BJ (cell line): ENCODE results near the gene TOX3. TPM values are rescaled to one million over a fixed set of nuclear protein-coding genes. Genes with fewer than 3 reads are reported as not detected.

Experiments
- CTCF ChIA-PET: fragments of 350-600 bp; formaldehyde crosslinking; extraction: SDS; loops from one replicate; lab custom pipeline; 2021; ENCODE audit warnings: antibody characterized with exemption, inconsistent platforms; lab: Yijun Ruan, JAX
- POLR2A ChIA-PET: fragments of 300-600 bp; sonication (Branson Sonifier 250); formaldehyde crosslinking; extraction: SDS; loops from one replicate; lab custom pipeline; 2021; ENCODE audit warnings: antibody characterized with exemption; lab: Charles Lee
- DNase-seq: peaks from one replicate; pipeline ENCODE4 v3.0.0-alpha.2; 2011; ENCODE audit warnings: low read depth
- H3K27me3 ChIP-seq: 2 replicates; pipeline ENCODE4 v1.6.0; 2011; ENCODE audit warnings: low read length; ENCODE audit not compliant: control insufficient read depth, insufficient read depth
- H3K36me3 ChIP-seq: 2 replicates; pipeline ENCODE4 v1.5.1; 2011; ENCODE audit warnings: low read length; ENCODE audit not compliant: control insufficient read depth, insufficient read depth
- H3K4me3 ChIP-seq: 2 replicates; pipeline ENCODE4 v1.5.1; 2011; ENCODE audit warnings: low read depth, mild to moderate bottlenecking, control low read depth, low read length
- CTCF ChIP-seq: IDR thresholded peaks from 2 replicates; pipeline ENCODE4 v1.5.1; 2011; ENCODE audit warnings: low read depth, mild to moderate bottlenecking, control low read depth, inconsistent platforms, low read length, moderate library complexity; ENCODE audit not compliant: insufficient read depth
- polyA plus RNA-seq: library from polyadenylated mRNA; depleted of rRNA; stranded (reverse); fragments of >200 nt; gene quantifications from 2 replicates; pipeline ENCODE4 v1.2.3, GENCODE V29; 2011

The TOX3 gene
- polyA plus RNA-seq, 1 experiment, result not detected

GRCh38 chr16:52466994-52467393 is 79.9 kb downstream of the TOX3 start:
- Histone ChIP-seq H3K27me3 (no peaks in the 10 kb centered on the region), H3K4me3 (no peak overlapping the region), H3K36me3 (no peaks in the 10 kb centered on the region)
- ChIA-PET POLR2A (no interaction called here), CTCF (no interaction called here)
- TF ChIP-seq CTCF, result no peak
- DNase-seq, result no peak

- ChIA-PET POLR2A (no interaction called here), CTCF (no interaction called here)
- DNase-seq, result no peak
- TF ChIP-seq CTCF, result no peak
- Histone ChIP-seq H3K4me3 (no peak overlapping the region), H3K36me3 (no peaks in the 10 kb centered on the region), H3K27me3 (no peaks in the 10 kb centered on the region)
Observed at GRCh38 chr16:52465711-52466267, 81.2 kb downstream of the TOX3 start.

GRCh38 chr16:52463904-52464303 is 83.0 kb downstream of the TOX3 start:
- no peak for TF ChIP-seq CTCF
- no peak for DNase-seq
- Histone ChIP-seq H3K27me3 (no peaks in the 10 kb centered on the region), H3K36me3 (no peaks in the 10 kb centered on the region), H3K4me3 (no peak overlapping the region)
- CTCF ChIA-PET, result no interaction called here
- POLR2A ChIA-PET, result no interaction called here

- ChIA-PET POLR2A (no interaction called here), CTCF (no interaction called here)
- Histone ChIP-seq H3K36me3 (no peaks in the 10 kb centered on the region), H3K27me3 (no peaks in the 10 kb centered on the region), H3K4me3 (no peak overlapping the region)
- no peak for TF ChIP-seq CTCF
- DNase-seq, result no peak
Observed at GRCh38 chr16:52462816-52463215, 84.1 kb downstream of the TOX3 start.

GRCh38 chr16:52460639-52461178 is 86.2 kb downstream of the TOX3 start:
- ChIA-PET CTCF (no interaction called here), POLR2A (no interaction called here)
- TF ChIP-seq CTCF, result no peak

More at GRCh38 chr16:52460639-52461178, 86.2 kb downstream of the TOX3 start:
- no peaks in the 10 kb centered on the region for H3K36me3 ChIP-seq
- DNase-seq, result no peak
- H3K4me3 ChIP-seq, result no peak overlapping the region
- no peaks in the 10 kb centered on the region for H3K27me3 ChIP-seq
